ENCODE measurements around the gene FOXP1.

GRCh38 chr3:71045917-71046282 is 537.6 kb downstream of the FOXP1 start:
- TF ChIP-seq CTCF (IDR thresholded peaks at IDR 0.05; ENCODE audit: low read depth, low read length, poor library complexity, severe bottlenecking) (no peak), EZH2phosphoT487 (IDR thresholded peaks at IDR 0.05; ENCODE audit: borderline replicate concordance, low read length) (no peak)
